Measurements from ENCODE around the gene ITGAE.
A peak's percentile ranks its signal among the peaks of the same experiment; 100 is the strongest.
"Not testable (repeated sequence)": the region's sequence is repeated elsewhere in the genome, so short reads cannot be mapped to it uniquely, and the experiment has no call there.

The ITGAE gene

DNA sequence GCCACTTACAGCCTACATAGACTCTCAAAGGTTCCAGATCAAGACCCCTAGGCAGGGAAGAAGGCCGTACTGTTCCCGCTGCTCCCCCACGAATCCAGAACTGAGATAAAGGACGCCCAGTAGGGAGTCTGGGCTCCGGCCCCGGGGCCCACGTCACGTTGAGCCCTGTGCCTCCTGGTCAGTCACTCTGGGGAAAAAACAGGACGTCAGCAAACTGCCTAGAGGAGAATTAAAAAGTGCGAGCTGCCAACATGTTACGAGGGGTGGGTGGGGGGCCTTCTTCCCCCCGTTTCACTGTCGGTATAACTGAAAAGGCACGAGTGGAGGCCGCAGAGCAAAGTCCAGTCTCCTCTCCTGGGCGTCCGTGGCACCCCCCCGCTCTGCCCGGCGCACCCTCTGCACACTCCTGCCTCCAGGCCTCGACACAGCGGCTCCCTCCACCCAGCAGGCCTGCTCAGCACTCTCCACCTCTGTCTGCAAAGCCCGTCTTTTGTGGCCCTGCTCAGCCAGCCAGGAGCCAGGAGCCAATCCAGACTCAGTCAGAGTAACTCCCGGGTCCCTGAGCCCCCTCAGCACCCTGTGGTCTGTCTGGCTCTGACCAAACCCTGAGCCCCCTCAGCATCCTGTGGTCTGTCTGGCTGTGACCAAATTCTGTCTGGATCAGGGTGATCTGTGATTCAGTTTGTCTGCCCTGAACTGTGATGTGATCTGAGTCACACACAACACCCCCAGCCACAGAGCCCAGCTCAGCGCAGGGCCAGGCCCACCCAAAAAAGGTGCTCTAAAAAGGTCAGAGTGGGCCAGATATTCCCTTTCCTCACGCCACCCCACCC is 6.2 kb downstream of the ITGAE start:
- no peak for DNase-seq (ENCODE audit: low read depth)

DNA sequence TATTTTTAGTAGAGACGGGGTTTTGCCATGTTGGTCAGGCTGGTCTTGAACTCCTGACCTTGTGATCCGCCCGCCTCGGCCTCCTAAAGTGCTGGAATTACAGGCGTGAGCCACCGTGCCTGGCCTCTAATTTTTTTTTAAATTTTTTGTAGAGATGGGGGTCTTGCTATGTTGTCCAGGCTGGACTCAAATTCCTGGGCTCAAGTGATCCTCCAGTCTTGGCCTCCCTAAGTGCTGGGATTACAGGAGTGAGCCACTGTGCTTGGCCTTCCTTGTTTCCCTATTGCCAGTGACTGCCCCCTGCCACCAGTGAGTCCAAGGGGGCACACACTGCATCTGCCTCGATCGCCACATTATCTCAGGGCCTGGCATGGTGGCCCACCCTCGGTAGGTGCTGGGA is 6.8 kb downstream of the ITGAE start:
- not testable (repeated sequence) for DNase-seq (ENCODE audit: low read depth)

DNA sequence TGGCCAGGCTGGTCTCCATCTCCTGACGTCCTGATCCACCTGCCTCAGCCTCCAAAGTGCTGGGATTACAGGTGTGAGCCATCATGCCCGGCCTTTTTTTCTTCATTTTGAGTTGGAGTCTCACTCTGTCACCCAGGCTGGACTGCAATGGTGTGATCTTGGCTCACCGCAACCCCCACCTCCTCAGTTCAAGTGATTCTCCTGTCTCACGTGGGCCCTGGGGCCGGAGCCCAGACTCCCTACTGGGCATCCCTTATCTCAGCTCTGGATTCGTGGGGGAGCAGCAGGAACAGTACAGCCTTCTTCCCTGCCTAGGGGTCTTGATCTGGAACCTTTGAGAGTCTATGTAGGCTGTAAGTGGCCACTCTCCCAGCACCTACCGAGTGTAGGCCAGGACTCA is 7.7 kb downstream of the ITGAE start:
- DNase-seq (ENCODE audit: low read depth): not testable (repeated sequence)

DNA sequence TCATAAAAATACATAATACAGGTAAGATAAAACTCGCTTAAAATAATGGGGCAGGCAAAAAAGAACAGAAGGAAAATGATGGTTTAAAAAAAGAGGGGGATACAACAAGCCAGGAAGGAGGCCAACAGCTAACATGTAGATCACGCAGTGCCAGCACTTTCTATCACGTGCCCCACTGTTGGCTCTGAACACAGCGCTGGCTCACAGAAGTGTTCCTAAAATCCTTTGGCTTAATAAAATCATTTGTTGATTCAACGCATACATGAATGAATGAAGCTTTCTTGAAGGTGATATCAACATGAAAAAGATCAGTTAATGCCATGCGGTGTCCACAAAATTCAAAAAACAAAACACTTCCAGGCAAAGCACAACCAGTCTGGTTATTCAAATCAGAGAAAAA is 8.5 kb downstream of the ITGAE start:
- DNase-seq (ENCODE audit: low read depth): no peak

DNA sequence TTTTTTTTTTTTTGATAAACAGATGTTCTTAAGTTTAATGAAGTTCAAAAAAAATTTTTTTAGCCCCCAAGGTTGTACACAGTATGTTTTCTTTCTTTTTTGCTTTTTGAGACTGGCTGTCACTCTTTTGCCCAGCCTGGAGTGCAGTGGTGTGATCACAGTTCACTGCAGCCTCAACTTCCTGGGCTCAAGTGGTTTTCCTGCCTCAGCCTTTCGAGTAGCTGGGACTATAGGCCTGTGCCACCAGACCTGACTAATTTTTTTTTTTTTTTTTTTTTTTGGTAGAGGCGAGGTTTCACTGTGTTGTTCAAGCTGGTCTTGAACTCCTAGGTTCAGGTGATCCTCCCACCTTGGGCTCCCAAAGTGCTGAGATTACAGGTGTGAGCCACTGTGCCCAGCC is 12.8 kb downstream of the ITGAE start:
- DNase-seq (ENCODE audit: low read depth): no peak

DNA sequence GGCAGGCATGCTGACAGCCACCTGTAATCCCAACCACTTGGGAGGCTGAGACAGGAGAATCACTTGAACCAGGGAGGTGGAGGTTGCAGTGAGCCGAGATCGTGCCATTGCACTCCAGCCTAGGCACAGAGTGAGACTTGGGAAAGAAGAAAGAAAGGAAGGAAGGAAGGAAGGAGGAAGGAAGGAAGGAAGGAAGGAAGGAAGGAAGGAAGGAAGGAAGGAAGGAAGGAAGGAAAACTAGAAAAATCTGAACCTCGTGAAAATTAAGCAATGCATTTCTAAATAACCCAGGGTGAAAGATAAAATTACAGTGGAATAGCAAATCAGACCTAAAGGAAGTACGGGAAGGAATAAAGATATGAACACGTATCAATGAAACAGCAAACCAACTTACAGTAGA is 15.7 kb downstream of the ITGAE start:
- not testable (repeated sequence) for DNase-seq (ENCODE audit: low read depth)

DNA sequence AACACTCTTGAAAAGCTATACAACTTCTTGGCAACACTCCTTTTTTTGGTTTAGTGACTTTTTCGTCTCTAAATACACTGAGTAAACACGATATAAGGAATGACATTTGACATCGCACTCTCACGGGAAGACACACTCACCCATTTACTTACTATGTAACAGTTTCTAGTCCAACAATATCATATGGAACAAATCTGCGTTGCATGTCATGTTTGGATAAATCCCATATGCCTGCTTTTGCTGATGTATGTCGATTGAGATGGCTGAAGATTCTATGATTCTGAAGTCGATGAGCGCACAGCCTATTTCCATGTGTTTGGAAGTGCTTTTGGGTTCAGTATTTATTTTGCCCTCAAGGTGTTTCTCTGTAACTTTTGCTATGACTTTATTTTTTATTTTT is 18.2 kb downstream of the ITGAE start:
- no peak for DNase-seq (ENCODE audit: low read depth)

DNA sequence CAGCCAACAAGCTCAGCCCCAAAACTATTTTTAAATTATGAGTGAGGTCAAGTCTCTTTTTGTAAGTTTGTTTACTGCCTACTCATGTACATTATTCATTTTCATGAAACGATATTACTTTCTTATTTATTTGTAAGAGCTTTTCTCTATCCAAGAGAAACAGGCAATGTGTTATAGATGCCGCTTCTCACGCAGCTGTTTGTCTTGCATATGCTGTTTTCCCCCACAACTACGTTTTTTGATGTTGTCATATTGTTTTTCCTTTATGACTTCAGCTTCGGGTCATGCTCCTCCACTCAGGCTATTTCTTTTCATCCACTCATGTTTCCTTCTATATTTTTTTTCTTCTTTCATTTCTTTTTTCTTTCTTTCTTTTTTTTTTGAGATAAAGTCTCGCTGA is 20.0 kb downstream of the ITGAE start:
- DNase-seq (ENCODE audit: low read depth): no peak

DNA sequence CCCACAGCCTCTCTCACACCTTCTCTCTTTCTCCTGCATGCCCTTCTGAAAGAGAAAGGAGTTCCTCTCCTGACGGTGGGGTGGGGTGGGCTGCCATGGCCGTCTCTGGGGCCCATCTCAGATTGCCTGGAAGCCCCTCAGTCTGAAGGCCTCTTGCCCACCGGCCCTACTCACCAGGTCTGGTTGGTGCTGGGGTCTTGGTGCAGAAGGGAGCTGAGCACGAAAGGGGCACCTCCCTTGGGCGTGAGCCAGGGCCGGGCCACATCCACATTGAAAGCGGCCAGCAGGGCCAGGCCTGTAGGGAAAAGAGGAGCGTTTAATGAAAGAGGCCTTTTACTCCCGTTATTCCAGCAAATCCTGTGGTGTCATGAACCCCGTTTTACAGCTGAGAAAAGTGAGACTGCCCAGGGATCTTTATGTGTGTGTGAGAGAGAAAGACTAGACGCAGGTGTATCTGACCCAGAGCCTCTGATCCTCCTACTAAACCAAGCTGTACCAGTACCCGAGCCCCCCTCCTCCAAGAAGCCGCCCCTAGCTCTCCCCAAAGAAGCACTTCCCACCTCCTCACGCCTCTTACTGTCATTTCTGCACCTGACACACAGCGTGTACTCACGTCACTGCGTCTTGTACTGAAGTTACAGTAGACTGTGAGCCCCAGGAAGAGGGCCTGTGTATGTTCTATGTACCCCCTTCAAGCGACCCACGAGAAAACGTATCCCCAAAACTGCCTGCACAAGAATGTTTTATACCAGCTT is 23.4 kb downstream of the ITGAE start:
- no peak for DNase-seq (ENCODE audit: low read depth)

DNA sequence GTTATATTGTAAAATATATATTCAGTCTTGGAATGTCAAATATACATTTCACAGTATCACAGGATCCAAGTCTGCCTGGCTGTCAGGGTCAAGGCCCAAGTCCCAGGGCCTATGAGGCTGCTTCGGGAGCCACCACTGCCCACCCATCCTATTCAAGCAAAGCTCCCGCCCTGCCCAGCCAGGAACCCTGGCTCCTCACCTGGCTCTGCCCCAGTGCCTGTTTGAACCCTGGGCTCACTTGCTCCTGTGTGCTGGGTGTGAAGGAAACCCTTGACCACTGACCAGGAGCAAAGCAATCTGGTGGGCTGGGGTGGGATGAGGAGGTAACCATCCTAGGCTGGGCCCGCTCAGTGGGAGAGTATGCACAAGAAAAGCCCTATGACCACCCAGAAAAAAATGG is 27.0 kb downstream of the ITGAE start:
- no peak for DNase-seq (ENCODE audit: low read depth)

DNA sequence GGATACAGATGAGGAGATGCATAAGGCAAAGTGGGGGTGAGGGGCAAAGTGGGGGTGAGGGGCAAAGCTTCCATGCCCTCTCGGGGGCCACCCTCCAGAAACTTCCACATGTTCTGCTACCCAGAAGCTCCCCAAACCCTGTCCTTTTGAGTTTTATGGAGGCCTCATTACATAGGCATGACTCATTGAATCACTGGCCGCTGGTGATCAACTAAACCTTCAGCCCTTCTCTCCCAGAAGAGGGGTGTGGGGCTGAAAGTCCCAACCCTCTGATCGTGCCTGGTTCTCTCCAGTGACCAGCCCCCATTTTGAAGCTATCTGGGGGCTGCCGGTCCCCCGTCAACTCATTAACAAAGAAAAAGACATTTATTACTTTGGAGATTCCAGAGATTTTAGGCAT is 27.5 kb downstream of the ITGAE start:
- DNase-seq (ENCODE audit: low read depth): peak; percentile 28

DNA sequence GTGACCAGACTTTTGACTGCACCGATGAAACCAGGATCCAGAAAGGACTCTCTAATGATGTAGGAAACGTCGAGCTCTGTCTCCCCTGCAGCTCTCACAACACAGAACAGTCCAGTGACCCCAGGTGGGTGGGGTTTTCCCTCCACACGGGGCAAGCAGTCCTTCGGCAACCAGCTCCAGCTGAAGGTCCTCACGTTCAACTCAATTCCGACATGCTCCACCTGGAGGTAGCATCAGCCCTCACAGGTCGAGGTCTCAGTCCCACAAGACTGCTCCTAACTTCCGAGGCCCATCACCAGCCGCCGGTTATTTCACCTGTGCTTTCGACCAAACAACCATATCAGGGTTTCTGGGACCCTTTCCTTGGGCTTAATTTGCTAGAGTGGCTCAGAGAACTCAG is 28.2 kb downstream of the ITGAE start:
- DNase-seq (ENCODE audit: low read depth): no peak

DNA sequence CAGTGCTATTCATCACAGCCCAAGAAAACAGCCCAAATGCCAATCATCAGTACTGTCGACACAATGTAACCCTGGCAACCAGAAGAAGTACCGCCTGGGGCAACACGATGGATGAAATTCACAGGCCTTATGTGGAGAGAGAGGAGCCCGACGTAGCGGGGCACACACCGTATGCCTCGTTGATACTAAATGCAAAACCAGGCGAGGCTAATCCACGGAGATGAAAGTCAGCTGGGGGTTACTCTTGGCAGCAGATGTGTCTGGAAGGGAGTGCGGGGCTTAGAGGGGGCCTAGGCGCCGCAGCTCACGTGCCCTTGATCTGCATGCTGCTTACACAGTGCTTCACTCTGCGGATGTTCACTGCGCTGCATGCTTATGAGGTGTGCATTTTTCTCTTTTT is 29.8 kb downstream of the ITGAE start:
- DNase-seq (ENCODE audit: low read depth): no peak

DNA sequence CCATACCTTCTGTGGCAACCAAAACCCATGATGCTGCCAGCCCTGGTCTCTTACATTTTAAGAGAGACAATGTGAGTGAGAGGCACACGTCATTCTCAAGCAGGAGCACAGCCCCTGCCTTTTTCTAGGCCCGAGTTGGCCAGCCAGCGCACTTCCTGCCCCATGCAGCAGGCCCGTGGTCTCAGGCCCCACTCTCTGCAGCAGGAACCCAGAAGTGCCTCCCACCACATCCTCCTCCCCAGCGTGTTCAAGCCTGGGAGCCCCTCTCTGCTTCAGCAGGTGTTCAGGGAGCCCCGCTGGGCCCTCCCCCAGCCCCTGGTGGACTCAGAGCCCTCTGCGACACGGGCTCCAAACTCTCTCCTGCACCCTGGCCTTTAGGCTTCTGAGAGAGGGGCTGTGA is 30.5 kb downstream of the ITGAE start:
- no peak for DNase-seq (ENCODE audit: low read depth)

DNA sequence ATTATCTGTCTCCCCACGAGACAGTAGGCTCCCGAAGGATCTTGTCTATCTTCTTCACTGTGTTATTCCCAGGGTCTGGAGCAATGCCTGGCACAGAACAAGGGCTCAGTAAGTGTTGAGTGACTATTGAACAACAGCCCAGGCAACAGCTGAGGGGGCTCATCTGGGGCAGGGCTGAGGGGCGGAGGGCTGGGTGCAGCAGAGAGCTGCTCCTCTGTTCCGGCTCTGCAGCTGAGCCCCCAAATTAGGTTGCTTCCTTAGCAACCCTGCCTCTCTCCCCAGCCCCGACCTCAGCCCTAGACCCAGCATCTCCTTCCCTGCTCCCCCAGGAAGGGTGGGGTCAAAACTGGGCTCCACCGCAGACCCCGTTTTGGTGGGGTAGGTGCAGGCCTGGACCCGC is 32.2 kb downstream of the ITGAE start:
- no peak for DNase-seq (ENCODE audit: low read depth)

DNA sequence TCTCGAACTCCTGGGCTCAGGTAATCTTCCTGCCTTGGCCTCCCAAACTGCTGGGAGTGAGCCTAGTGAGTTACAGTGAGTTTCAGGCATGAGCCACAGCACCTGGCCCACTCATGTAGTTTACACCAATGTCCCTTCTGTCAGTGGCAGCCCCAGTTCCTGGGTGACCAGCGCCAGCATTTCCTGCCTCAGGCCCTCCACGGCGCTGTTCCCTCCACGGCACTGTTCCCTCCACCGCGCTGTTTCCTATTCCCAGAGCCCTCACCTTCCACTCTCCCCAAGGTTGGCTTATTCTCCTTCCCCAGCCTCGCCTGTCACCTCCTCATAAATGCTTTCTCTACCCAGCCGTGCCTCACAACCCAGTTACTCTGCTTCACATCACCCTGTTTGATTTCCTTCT is 32.6 kb downstream of the ITGAE start:
- DNase-seq (ENCODE audit: low read depth): no peak

DNA sequence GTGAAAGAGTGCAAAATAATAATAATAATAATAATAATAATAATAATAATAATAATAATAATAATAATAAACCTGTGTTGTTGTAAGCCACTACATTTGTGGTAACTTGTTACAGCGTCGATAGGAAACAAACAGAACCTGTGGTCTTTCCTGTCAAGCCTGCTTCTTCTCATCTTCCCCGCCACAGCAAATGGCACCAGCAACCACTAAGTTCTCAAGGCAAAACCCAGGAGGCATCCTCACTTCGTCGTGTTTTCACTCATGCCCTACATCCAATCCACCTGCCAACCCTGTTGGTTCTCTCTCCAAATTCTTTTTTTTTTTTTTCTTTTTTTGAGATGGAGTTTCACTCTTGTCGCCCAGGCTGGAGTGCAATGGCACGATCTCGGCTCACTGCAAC is 34.2 kb downstream of the ITGAE start:
- no peak for DNase-seq (ENCODE audit: low read depth)

DNA sequence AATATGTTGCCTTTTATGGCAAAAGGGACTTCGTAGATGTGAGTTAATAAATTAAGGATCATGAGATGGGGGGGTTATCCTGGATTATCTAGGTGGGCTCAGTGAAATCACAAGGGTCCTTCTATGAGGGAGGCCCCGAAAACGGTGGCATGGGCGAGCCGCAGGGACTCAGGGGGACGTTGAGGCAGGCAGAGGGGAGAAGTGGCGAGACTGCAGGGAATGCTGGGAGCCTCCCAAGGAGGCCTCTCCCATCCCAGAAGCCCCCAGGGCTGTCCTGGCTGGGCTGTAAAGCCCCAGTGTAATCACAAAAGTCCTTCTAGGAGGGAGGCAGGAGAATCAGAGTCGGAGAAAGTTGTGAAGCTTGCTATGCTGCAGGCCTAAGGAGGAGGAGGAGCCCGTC is 35.0 kb downstream of the ITGAE start:
- no peak for DNase-seq (ENCODE audit: low read depth)

DNA sequence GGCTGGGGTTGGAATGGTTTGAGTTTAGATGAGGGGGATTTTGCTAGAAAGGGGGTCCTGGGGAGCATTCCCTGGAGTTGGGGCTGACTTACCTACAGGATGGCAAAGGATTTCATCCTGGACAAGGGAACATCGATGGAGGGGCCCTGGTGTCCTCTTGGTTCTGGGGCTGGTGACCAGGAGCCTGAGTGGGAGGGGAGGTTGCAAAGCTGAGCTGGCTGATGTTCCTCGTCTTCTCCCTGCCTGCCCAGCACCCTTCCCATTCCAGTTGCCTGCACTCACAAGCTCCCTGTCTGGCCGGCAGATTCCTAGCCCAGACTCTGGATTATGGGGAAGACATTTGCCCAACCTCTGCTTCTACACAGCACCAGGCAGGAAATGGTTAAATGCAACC is 37.2 kb downstream of the ITGAE start:
- DNase-seq (ENCODE audit: low read depth): no peak

DNA sequence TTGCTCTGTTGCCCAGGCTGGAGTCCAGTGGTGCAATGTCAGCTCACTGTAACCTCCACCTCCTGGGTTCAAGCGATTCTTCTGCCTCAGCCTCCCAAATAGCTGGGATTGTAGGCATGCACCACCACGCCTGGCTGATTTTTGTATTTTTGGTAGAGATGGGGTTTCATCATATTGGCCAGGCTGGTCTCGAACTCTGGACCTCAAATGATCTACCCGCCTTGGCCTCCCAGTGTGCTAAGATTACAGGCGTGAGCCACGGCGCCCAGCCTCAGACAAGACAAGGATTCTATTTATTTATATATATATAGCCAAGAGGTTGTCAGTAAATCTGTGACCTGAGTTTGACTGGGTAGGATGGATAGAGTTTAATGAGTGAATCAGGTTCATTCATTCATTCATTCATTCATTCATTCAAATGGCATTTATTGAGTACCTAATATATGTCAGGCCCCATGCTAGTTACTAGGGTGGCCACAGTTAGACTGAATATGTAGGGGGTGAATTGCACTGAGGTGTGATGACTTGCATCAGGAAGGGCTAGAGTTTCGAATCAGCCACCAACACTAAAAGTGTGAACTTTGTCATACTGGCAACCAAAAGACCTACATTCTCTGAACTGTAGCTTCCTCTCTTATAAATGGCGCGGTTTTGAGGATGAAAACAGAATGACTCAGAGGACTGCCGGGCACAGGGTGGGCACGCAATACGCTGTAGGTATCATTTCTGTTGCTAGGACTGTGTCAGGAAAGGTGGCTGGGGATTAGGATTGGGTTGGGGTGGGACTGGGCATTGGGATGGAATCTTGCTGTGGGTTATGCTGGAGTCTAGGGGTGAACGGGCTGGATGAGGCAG is 37.8 kb downstream of the ITGAE start:
- DNase-seq (ENCODE audit: low read depth): no peak

DNA sequence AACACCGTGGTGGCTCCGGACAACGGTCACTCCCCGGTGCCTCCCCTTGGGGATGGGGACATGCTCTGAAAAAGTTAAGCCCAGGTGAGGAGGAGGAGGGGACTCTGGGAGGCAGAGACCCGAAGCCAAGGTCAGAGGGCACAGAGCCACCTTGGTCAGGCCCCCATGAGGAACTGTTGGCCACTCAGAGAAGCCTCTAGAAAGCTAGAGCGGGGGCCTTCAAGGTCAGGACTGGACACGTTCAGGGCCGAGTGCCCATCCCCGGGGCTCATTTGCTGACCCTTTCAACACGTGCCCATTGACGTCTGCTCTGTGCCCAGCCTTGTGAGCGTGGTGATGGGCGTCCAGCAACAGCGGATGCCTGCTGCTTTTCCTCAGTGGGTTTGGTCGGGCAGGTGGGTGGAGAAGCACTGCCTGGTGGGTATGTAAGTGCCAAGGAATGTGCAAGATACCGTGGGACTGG is 39.0 kb downstream of the ITGAE start:
- DNase-seq (ENCODE audit: low read depth): no peak

DNA sequence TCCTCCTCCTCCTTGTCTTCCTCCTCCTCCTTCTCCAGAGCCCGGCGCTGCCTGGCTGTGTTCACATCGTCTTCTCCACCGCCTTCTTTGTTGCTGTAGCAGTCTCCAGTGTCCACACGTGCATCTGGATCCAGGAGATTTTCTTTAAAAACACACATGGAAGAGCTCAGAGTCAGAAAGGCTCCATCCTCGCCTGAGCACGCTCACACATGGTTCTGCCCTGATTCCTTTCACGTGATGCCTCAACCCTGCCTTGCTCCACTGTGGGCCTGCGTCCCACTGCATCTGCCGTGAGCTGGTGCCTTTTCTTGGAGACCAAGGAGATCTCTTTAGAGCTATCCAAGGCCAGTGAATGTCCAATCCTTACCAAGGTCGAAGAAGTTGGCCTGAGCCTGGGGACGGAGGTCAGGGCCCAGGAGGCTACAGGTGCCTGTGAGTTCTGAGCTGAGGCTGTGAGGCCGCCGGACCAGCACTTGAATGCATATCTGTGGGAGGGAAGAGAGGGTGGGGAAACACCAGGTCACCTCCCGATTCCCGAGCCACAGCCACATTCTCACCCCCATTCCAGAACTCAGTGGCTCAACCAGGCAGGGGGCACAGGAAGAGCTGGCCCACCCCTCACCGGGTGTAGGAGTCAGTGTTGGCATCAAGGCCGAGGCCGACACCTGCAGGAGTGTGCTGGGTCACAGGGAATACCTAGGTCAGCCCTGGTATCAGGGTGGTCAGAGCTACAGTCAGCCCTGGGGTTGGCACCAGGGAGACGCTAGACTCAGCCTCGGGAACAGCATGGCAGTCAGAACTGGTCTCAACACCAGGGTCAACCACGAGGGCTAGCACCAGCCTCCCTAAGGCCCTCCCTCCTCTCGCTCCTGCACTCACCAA is 39.7 kb downstream of the ITGAE start:
- no peak for DNase-seq (ENCODE audit: low read depth)
